ENCODE results near the gene PLEKHJ1. TPM values are rescaled to one million over a fixed set of nuclear protein-coding genes. Genes with fewer than 3 reads are reported as not detected.

Gene PLEKHJ1
- total and polyA plus RNA-seq, 12 donors = 18.1 to 89.5 (median 71.7) TPM

DNA sequence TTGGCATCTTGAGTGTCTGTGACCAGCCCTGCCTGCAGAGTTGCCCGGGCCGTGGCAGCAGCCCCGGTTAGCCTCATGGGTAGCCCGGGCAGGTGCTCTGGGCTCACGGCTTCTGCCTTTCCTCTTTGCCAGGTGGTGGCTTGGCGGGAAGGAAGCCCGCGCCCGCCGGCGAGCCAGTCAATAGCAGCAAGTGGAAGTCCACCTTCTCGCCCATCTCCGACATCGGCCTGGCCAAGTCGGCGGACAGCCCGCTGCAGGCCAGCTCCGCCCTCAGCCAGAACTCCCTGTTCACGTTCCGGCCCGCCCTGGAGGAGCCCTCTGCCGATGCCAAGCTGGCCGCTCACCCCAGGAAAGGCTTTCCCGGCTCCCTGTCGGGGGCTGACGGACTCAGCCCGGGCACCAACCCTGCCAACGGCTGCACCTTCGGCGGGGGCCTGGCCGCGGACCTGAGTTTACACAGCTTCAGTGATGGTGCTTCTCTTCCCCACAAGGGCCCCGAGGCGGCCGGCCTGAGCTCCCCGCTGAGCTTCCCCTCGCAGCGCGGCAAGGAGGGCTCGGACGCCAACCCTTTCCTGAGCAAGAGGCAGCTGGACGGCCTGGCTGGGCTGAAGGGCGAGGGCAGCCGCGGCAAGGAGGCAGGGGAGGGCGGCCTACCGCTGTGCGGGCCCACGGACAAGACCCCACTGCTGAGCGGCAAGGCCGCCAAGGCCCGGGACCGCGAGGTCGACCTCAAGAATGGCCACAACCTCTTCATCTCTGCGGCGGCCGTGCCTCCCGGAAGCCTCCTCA lies 9.9 kb downstream of the PLEKHJ1 start:
- H3K36me3 ChIP-seq (replicated peaks in 1 of 2) = peaks cover 0 to 76% of the 10 kb centered on the region in 2 donors
- no peak overlapping the region for H3K4me3 ChIP-seq
- no peaks in the 10 kb centered on the region for H3K27me3 ChIP-seq
- 92 to 93% (median 93%) methylated on average over 24 to 59 of the region's 59 CpGs for WGBS, 4 donors
- no peak for TF ChIP-seq POLR2A (IDR thresholded peaks at IDR 0.05)
- TF ChIP-seq, protein P1, sequence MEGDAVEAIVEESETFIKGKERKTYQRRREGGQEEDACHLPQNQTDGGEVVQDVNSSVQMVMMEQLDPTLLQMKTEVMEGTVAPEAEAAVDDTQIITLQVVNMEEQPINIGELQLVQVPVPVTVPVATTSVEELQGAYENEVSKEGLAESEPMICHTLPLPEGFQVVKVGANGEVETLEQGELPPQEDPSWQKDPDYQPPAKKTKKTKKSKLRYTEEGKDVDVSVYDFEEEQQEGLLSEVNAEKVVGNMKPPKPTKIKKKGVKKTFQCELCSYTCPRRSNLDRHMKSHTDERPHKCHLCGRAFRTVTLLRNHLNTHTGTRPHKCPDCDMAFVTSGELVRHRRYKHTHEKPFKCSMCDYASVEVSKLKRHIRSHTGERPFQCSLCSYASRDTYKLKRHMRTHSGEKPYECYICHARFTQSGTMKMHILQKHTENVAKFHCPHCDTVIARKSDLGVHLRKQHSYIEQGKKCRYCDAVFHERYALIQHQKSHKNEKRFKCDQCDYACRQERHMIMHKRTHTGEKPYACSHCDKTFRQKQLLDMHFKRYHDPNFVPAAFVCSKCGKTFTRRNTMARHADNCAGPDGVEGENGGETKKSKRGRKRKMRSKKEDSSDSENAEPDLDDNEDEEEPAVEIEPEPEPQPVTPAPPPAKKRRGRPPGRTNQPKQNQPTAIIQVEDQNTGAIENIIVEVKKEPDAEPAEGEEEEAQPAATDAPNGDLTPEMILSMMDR (IDR thresholded peaks at IDR 0.05) = no peak
- no peak overlapping the region for H3K27ac ChIP-seq
- peaks cover 8 to 13% of the 10 kb centered on the region in 2 donors for H3K4me1 ChIP-seq (replicated peaks in 1 of 2)
- DNase-seq = no peak
- H3K9me3 ChIP-seq (replicated peaks in 1 of 3) = no peaks in the 10 kb centered on the region
- intact Hi-C loops (cut with DNase I) = no loop called here

DNA sequence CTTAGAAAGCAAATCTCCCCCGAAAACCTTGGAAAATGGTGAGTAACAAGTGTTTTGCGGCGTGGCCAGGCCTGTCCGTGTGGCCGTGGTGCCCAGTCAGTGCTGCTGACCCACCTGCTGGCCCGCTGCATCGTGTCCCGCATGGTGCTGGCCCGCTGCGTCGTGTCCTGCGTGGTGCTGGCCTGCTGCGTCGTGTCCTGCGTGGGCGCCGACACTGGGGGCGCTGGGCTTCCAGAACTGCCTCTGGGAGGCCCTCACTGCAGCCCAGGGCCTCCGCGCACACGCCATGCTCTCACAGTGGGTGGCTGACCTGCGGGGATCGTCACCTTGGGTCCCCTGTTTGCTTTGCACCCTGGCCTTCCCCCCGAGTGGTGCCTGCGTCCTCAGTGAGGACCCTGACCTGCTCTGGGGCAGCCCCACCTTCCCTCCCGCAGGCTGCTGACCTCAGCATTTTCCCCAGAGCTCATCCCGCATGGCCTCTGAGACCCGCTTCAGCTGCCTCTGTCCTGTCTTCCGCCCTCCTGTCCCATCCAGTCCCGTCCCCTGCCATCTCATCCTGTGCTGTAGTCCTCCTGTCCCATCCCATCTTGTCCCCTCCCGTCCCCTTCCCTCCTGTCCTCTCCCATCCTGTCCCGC lies 10.6 kb downstream of the PLEKHJ1 start:
- Histone ChIP-seq H3K9me3 (replicated peaks in 1 of 3) (no peaks in the 10 kb centered on the region), H3K4me1 (replicated peaks in 1 of 2) (peaks cover 10 to 16% of the 10 kb centered on the region in 2 donors), H3K4me3 (no peak overlapping the region), H3K27me3 (no peaks in the 10 kb centered on the region), H3K36me3 (replicated peaks in 1 of 2) (peaks cover 0 to 75% of the 10 kb centered on the region in 2 donors), H3K27ac (no peak overlapping the region)
- intact Hi-C loops (cut with DNase I) = no loop called here
- no peak for DNase-seq
- TF ChIP-seq POLR2A (IDR thresholded peaks at IDR 0.05) = no peak
- TF ChIP-seq, protein P1 (IDR thresholded peaks at IDR 0.05) = no peak
- 95 to 97% (median 96%) methylated on average over 17 to 32 of the region's 32 CpGs for WGBS, 4 donors

DNA sequence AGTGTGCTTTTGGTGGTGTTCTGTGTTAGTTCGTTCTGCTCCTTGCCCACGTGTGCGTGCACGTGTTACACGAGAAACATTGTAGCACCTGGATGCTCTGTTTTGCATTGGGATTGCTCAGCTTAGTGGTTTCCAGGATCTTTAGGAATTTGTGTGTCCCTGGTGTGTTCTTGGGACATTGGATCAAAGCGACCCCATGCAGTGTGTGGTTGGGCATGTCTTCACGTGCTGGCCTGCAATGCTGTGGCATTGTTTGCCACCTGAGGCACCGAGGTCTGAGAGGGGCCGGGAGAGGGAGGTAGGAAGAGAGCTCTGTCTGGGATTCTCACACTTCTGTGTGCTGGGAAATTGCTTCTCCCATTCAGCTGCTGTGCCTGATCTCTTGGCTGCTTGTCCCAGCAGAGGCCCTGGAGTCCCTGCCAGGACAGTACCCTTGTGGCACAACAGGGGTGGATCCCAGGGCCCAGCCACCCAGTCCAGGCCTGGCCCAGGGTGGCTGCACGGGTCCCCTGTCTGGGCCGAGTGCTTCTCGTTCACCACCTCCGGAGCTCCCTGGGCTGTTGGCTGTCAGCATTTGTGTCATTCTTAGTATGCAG lies 11.3 kb downstream of the PLEKHJ1 start:
- H3K4me3 ChIP-seq = no peak overlapping the region
- H3K9me3 ChIP-seq (replicated peaks in 1 of 3) = no peaks in the 10 kb centered on the region
- TF ChIP-seq POLR2A (IDR thresholded peaks at IDR 0.05) = no peak
- TF ChIP-seq, protein P1 (IDR thresholded peaks at IDR 0.05) = no peak
- peaks cover 0 to 75% of the 10 kb centered on the region in 2 donors for H3K36me3 ChIP-seq (replicated peaks in 1 of 2)
- DNase-seq = no peak
- 81 to 92% (median 86%) methylated on average over 11 to 13 of the region's 13 CpGs for WGBS, 4 donors
- peaks cover 10 to 18% of the 10 kb centered on the region in 2 donors for H3K4me1 ChIP-seq (replicated peaks in 1 of 2)
- intact Hi-C loops (cut with DNase I) = no loop called here
- H3K27ac ChIP-seq = no peak overlapping the region
- no peaks in the 10 kb centered on the region for H3K27me3 ChIP-seq

DNA sequence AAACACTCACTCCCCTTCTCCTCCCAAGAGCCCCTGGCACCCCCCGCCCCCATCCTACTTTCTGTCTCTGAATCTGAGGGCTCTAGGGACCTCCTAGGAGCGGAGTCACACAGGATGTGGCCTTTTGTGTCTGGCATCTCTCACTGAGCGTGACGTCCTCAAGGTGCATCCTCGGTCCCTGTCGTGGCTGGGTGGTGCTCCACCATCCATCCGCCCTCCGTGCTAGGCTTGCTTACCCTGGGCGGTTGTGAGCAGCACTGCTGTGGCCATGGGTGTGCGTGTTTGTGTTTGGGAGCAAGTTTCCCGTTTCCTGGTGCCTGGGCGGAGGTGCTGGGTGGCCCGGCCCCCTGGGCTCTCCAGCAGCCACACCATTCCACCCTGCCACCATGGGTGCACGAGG lies 12.2 kb downstream of the PLEKHJ1 start:
- intact Hi-C loops (cut with DNase I) = no loop called here
- TF ChIP-seq, protein P1 (IDR thresholded peaks at IDR 0.05) = no peak
- TF ChIP-seq POLR2A (IDR thresholded peaks at IDR 0.05) = no peak
- WGBS, 4 donors = 91 to 93% (median 92%) methylated on average over 11 to 14 of the region's 14 CpGs
- no peak for DNase-seq
- Histone ChIP-seq H3K4me3 (no peak overlapping the region), H3K27ac (no peak overlapping the region), H3K27me3 (no peaks in the 10 kb centered on the region), H3K9me3 (replicated peaks in 1 of 3) (no peaks in the 10 kb centered on the region), H3K36me3 (replicated peaks in 1 of 2) (peaks cover 0 to 75% of the 10 kb centered on the region in 2 donors), H3K4me1 (replicated peaks in 1 of 2) (peaks cover 10 to 18% of the 10 kb centered on the region in 2 donors)

Measured in adrenal gland (tissue), 12 donors.